HCT116 (cell line): ENCODE results near the gene HSD3B1. TPM values are rescaled to one million over a fixed set of nuclear protein-coding genes. Genes with fewer than 3 reads are reported as not detected.

Experiments
- ATAC-seq: fragments of 200-7000 bp; cut with Tn5 transposase; 2 replicates; pipeline ENCODE4 v1.9.1; 2020; ENCODE audit warnings: mild to moderate bottlenecking, moderate library complexity
- BruUV-seq: library from RNA; stranded (reverse); fragments of 400-500 nt; replicated peaks from 2 replicates; lab custom pipeline; 2021; lab: Mats Ljungman, UMichigan
- CTCF ChIA-PET: fragments of 300-600 bp; sonication (Branson Sonifier 250); formaldehyde crosslinking; loops from one replicate; lab custom pipeline; 2021; ENCODE audit warnings: antibody characterized with exemption; lab: Charles Lee
- POLR2A ChIA-PET: fragments of 300-600, 350-600 bp; sonication (Branson Sonifier 250); formaldehyde crosslinking; loops from one replicate; lab custom pipeline; 2021; ENCODE audit warnings: antibody characterized with exemption; lab: Charles Lee
- RAD21 ChIA-PET, 2 experiments: fragments of 300-600 bp; sonication (Branson Sonifier 250); formaldehyde crosslinking; loops; one replicate each; lab custom pipeline; 2023; ENCODE audit warnings: low total read pairs in 2 of 2; ENCODE audit not compliant: uncharacterized antibody in 2 of 2, unreplicated experiment in 2 of 2, low non-redundant PET in 1 of 2; lab: Charles Lee
- DNase-seq: peaks from one replicate; pipeline ENCODE4 v3.0.0-alpha.2; 2010; ENCODE audit warnings: low read depth, low spot score
- H2AFZ ChIP-seq: fragments of 200-600 bp; shearing (Covaris generic), sonication (generic); 2 replicates; pipeline ENCODE4 v1.6.1; 2017; ENCODE audit warnings: low read depth, mixed run types, mixed read lengths, antibody characterized with exemption, low read length; ENCODE audit not compliant: poor library complexity, severe bottlenecking
- H3K27ac ChIP-seq: 2 replicates; pipeline ENCODE4 v1.5.1; 2012; ENCODE audit warnings: low read depth, low read length
- H3K27me3 ChIP-seq: fragments of 200-600 bp; sonication (generic); 2 replicates; pipeline ENCODE4 v1.6.1; 2016; ENCODE audit warnings: mixed run types, low read length, mixed read lengths; ENCODE audit not compliant: insufficient read depth
- H3K36me3 ChIP-seq, 2 experiments: fragments of 200-500 bp in 1 of 2; fragments of 200-600 bp in 1 of 2; sonication (Bioruptor generic) in 1 of 2; sonication (generic) in 1 of 2; 2 replicates each; pipeline versions ENCODE4 v1.5.1 to v1.6.1; 2014 to 2016; ENCODE audit warnings: low read length in 2 of 2, inconsistent platforms in 1 of 2, mixed read lengths in 1 of 2, mixed run types in 1 of 2; ENCODE audit not compliant: insufficient read depth in 2 of 2, control insufficient read depth in 1 of 2
- H3K4me1 ChIP-seq, 2 experiments: fragments of 200-600 bp in 1 of 2; sonication (generic) in 1 of 2; 2 replicates each; pipeline versions ENCODE4 v1.5.1 to v1.6.1; 2012 to 2017; ENCODE audit warnings: low read length in 2 of 2, inconsistent platforms in 1 of 2, mild to moderate bottlenecking in 1 of 2, mixed read lengths in 1 of 2, mixed run types in 1 of 2, moderate library complexity in 1 of 2; ENCODE audit not compliant: insufficient read depth in 2 of 2, control insufficient read depth in 1 of 2
- H3K4me2 ChIP-seq: fragments of 200-600 bp; sonication (generic); 2 replicates; pipeline ENCODE4 v1.6.1; 2017; ENCODE audit warnings: mixed run types, low read length, mixed read lengths
- H3K4me3 ChIP-seq, 2 experiments: fragments of 200-600 bp in 1 of 2; sonication (generic) in 1 of 2; replicated peaks in 1 of 2; 2 replicates each; pipeline ENCODE4 v1.5.1; 2011 to 2016; ENCODE audit warnings: low read length in 2 of 2, control low read depth in 1 of 2, low read depth in 1 of 2, mild to moderate bottlenecking in 1 of 2, mixed read lengths in 1 of 2, mixed run types in 1 of 2
- H3K79me2 ChIP-seq: fragments of 200-600 bp; sonication (generic); 2 replicates; pipeline ENCODE4 v1.6.1; 2017; ENCODE audit warnings: mild to moderate bottlenecking, mixed run types, low read length, moderate library complexity, mixed read lengths; ENCODE audit not compliant: insufficient read depth
- H3K9ac ChIP-seq: fragments of 200-600 bp; sonication (generic); 2 replicates; pipeline ENCODE4 v1.6.1; 2016; ENCODE audit warnings: low read length, mixed read lengths
- H3K9me2 ChIP-seq: fragments of 200-600 bp; sonication (generic), shearing (Covaris generic); 2 replicates; pipeline ENCODE4 v1.6.1; 2017; ENCODE audit warnings: mixed run types, mild to moderate bottlenecking, moderate library complexity; ENCODE audit not compliant: insufficient read depth
- H3K9me3 ChIP-seq, 2 experiments: fragments of 200-500 bp in 1 of 2; fragments of 200-600 bp in 1 of 2; sonication (Bioruptor generic) in 1 of 2; sonication (generic) in 1 of 2; 2 replicates each; pipeline ENCODE4 v1.6.1; 2014 to 2017; ENCODE audit warnings: low read length in 2 of 2, mixed read lengths in 2 of 2, inconsistent platforms in 1 of 2, low read depth in 1 of 2, mild to moderate bottlenecking in 1 of 2, mixed run types in 1 of 2, moderate library complexity in 1 of 2; ENCODE audit not compliant: control insufficient read depth in 1 of 2, insufficient read depth in 1 of 2
- H4K20me1 ChIP-seq: fragments of 200-600 bp; sonication (generic), shearing (Covaris generic); 2 replicates; pipeline ENCODE4 v1.6.1; 2017; ENCODE audit warnings: mixed run types, mild to moderate bottlenecking, moderate library complexity; ENCODE audit not compliant: insufficient read depth
- CBX3 ChIP-seq: IDR thresholded peaks from 2 replicates; pipeline ENCODE4 v1.6.1; 2012; ENCODE audit warnings: low read depth
- CEBPB ChIP-seq: IDR thresholded peaks from 2 replicates; pipeline ENCODE4 v1.6.1; 2012; ENCODE audit warnings: low read depth
- EGR1 ChIP-seq: IDR thresholded peaks from 2 replicates; pipeline ENCODE4 v1.6.1; 2012; ENCODE audit warnings: low read depth
- ELF1 ChIP-seq: IDR thresholded peaks from 2 replicates; pipeline ENCODE4 v1.6.1; 2012; ENCODE audit warnings: low read depth, borderline replicate concordance
- EZH2 ChIP-seq: fragments of 200-600 bp; sonication (generic); IDR thresholded peaks from 2 replicates; pipeline ENCODE4 v1.6.1; 2017; ENCODE audit warnings: antibody characterized with exemption, mixed run types
- JUND ChIP-seq: IDR thresholded peaks from 2 replicates; pipeline ENCODE4 v1.6.1; 2012
- MAX ChIP-seq: IDR thresholded peaks from 2 replicates; pipeline ENCODE4 v1.6.1; 2012
- RAD21 ChIP-seq: IDR thresholded peaks from 2 replicates; pipeline ENCODE4 v1.6.1; 2012; ENCODE audit warnings: low read depth, mild to moderate bottlenecking
- REST ChIP-seq: IDR thresholded peaks from 2 replicates; pipeline ENCODE4 v1.6.1; 2012; ENCODE audit warnings: low read depth
- SIN3A ChIP-seq: IDR thresholded peaks from 2 replicates; pipeline ENCODE4 v1.6.1; 2012; ENCODE audit warnings: low read depth
- TCF7L2 ChIP-seq: IDR thresholded peaks from 2 replicates; pipeline ENCODE4 v1.7.0; 2011; ENCODE audit warnings: borderline replicate concordance, inconsistent platforms; ENCODE audit not compliant: insufficient read depth, insufficient read length; ENCODE audit errors: extremely low read depth
- YY1 ChIP-seq: IDR thresholded peaks from 2 replicates; pipeline ENCODE4 v1.6.1; 2011; ENCODE audit warnings: low read length, low read depth, moderate library complexity, mild to moderate bottlenecking; ENCODE audit not compliant: insufficient replicate concordance; ENCODE audit errors: extremely low read depth
- ZFX ChIP-seq: fragments of 450-650 bp; IDR thresholded peaks from 2 replicates; pipeline ENCODE4 v1.6.1; 2017
- intact Hi-C: fragments of 100-400 bp; cut with micrococcal nuclease; formaldehyde crosslinking; loops from 2 replicates; pipeline ENCODE4 v1.10.0; 2022
- total RNA-seq: library from RNA; stranded (reverse); gene quantifications from one replicate; pipeline ENCODE4 v1.2.1, GENCODE V29; 2021; ENCODE audit not compliant: unreplicated experiment

Gene HSD3B1
- total RNA-seq, 1 experiment from 2014 or later: not detected

GRCh38 chr1:119490925-119491324 lies 16.1 kb upstream of the HSD3B1 start:
- no peak for DNase-seq
- TF ChIP-seq ELF1: no peak
- no peak for TF ChIP-seq MAX
- TF ChIP-seq RAD21: no peak
- no peak for TF ChIP-seq CEBPB
- no peak for TF ChIP-seq EZH2
- TF ChIP-seq CBX3: no peak
- TF ChIP-seq TCF7L2: no peak
- TF ChIP-seq YY1: no peak
- no peak overlapping the region for H3K4me2 ChIP-seq
- no peaks in the 10 kb centered on the region for H3K9me3 ChIP-seq
- ATAC-seq: no peak
- H3K27ac ChIP-seq: no peak overlapping the region
- no peaks in the 10 kb centered on the region for H4K20me1 ChIP-seq
- H3K79me2 ChIP-seq: no peaks in the 10 kb centered on the region
- POLR2A ChIA-PET: no interaction called here
- RAD21 ChIA-PET: no interaction called here
- H3K36me3 ChIP-seq: no peaks in the 10 kb centered on the region
- H3K27me3 ChIP-seq: peaks cover 6% of the 10 kb centered on the region
- no TSS peak for BruUV-seq
- H3K4me3 ChIP-seq: no peak overlapping the region
- CTCF ChIA-PET: no interaction called here
- intact Hi-C loops: no loop called here
- H3K4me1 ChIP-seq: no peaks in the 10 kb centered on the region
- H3K9me2 ChIP-seq: no peaks in the 10 kb centered on the region
- no peak overlapping the region for H3K9ac ChIP-seq
- no peak overlapping the region for H2AFZ ChIP-seq

- ChIA-PET POLR2A (no interaction called here), CTCF (interaction anchor here (1.0 kb wide), 1 partner anchor 17 kb away, joined by 3 read pairs; no protein-coding TSS in a partner anchor), RAD21 (no interaction called here)
- Histone ChIP-seq H3K9me3 (no peaks in the 10 kb centered on the region), H3K4me2 (no peak overlapping the region), H3K9ac (no peak overlapping the region), H2AFZ (no peak overlapping the region), H3K9me2 (no peaks in the 10 kb centered on the region), H3K27ac (no peak overlapping the region), H3K4me3 (no peak overlapping the region), H3K4me1 (no peaks in the 10 kb centered on the region), H3K27me3 (peaks cover 1% of the 10 kb centered on the region; the same call in 1 of the 2 replicates), H3K79me2 (no peaks in the 10 kb centered on the region), H4K20me1 (no peaks in the 10 kb centered on the region), H3K36me3 (no peaks in the 10 kb centered on the region)
- ATAC-seq (no peak), DNase-seq (no peak)
- TF ChIP-seq YY1 (no peak), CEBPB (no peak), TCF7L2 (no peak), JUND (no peak), RAD21 (no peak), ZFX (no peak), SIN3A (no peak), REST (no peak), EGR1 (no peak)
- intact Hi-C loops: no loop called here
- no TSS peak for BruUV-seq
Measured at GRCh38 chr1:119492763-119493162, 14.2 kb upstream of the HSD3B1 start.
